ENCODE measurements around the gene CEP85.
A peak's percentile ranks its signal among the peaks of the same experiment; 100 is the strongest.

CEP85 gene

DNA sequence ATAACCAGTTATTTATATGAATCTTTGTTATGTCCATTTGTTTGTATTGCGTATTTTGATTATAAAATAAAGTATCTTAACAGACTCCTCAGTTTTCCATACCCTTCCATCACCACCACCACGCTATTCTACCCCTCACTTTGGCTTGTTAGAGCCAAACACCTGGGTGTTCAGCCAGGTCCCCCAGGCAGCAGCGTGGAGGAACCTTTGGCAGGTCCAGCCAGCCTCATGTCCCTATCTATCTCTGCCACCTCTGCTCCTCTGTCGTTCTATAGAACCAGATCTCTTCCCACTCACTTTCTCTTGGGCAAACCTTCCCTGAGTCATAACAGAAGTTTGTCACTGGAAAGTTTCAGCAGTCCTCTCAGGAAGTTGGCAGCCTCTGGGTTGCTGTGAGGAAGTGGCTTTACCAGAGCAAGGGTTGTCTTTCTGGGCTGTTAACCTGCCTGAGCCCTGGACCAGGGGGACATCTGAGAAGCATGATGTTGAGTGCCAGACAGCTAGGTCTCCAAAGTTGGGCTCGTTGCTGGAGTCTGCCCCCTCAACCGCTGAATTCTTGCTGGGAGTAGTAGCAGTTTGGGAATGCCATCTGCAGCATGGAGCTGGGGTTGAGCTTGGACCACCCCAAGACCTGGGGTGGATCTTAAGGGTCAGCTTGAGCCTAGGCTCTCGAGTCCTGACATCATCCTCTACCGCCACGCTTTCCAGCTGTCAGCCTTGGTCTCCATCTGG lies 44.9 kb downstream of the CEP85 start:
- no peak for DNase-seq

DNA sequence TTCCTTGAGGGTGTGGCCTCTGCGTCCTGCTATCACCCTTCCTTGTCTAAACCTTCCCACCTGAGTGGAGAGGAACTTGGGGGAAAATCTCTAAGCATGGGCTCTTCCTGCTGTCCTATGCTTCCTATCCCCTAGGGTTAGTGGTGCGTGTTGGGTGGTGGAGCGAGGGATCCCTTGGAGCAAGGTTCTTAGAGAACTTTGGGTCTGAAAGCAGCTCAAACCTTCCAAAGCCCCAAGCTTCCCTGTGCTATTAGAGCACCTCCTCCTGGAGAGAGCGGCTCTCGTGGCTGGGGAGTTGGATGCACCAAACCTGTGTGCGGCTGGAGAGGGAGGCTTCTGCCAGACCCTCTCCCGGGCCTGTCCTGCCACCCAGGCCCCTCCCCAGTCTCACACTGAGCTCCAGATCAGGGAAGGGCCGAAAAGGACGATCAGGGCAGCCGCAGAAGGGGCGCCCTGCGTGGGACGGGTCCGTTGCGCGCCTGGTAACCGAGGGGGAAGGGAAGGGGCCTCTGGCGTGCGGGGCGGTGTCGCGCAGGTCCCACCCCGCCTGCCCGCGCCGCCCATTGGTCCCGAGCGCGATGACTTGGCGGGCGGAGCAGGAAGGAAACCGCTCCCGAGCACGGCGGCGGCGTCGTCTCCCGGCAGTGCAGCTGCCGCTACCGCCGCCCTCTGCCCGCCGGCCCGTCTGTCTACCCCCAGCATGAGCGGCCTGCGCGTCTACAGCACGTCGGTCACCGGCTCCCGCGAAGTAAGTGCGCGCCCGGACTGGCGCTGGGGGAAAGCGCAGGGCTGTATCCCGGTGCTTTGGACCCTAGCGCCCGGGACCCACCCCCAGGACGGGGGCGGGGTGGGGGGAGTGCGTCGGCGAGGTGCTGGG lies 45.7 kb downstream of the CEP85 start, which contains the start of gene SH3BGRL3:
Gene SH3BGRL3, plus strand, starts transcription at position 631 of the 877 bp plus-strand sequence. Its CDS starts 70 bp downstream, at position 701.
- peak; percentile 83 for DNase-seq

DNA sequence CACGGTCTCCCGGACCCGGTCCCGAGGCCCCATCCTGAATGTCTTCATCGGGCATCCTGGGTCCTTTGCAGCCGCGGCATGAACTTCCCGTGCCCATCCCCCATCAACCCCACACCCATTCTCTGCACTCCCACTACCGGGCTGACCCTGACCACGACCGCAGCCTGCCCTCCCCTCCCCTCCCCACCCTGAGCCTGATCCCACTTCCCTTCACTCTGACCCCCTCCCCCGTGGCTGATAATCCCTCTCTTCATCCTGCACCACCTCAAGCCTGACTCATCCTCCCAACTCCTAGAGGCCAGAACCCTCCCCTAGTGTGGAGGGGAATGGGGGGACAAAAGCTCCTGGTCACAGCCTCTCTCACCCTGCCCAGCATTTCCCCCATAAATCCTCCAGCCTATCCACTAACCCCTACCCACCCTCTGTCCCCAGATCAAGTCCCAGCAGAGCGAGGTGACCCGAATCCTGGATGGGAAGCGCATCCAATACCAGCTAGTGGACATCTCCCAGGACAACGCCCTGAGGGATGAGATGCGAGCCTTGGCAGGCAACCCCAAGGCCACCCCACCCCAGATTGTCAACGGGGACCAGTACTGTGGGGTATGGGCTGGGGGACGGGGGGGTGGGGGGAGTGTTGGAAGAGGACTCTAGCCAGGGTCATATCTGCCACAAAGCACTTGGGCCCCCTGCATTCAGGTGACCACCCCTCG lies 46.5 kb downstream of the CEP85 start:
- no peak for DNase-seq

DNA sequence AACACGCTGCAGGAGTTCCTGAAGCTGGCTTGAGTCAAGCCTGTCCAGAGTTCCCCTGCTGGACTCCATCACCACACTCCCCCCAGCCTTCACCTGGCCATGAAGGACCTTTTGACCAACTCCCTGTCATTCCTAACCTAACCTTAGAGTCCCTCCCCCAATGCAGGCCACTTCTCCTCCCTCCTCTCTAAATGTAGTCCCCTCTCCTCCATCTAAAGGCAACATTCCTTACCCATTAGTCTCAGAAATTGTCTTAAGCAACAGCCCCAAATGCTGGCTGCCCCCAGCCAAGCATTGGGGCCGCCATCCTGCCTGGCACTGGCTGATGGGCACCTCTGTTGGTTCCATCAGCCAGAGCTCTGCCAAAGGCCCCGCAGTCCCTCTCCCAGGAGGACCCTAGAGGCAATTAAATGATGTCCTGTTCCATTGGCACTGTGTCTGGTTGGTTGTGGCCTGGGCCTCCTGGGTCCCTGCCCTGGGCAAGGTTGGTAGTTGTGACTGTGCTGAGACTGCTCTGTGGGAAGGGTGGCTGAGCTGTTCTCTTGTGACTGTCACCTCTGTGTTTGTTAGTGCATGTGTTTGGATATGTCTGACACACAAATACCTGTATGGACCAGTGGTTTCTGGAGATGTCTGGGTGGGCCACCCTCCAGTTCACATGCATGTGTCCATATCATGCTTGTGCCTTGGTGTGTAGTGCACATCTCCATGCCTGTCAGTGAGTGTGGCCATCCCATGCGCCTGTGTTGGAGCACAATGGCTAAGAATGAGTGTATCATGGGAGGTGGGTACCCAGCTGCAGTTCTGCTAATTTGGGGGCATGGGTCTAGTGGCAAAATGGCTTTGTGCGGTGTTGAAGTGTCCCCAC lies 47.3 kb downstream of the CEP85 start:
- DNase-seq: no peak

DNA sequence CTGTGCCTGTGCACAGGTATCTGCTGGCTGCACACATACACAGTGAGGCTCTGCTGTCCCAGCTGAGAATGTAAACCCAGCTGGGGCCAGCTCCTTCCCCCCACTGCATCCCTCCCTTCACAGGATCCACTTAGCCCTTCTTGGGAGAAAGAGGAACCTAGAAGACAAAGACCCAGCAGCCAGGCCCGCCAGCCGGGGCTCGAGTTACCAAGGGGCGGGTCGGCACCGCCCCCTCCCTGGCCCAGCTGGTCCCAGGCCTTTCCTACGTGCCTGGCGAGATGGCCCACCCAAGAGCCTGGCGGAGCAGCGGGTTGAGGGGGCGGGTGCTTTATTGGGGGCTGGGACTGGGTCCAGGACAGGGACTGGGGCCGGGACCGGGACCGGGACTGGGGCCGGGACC lies 48.0 kb downstream of the CEP85 start:
- no peak for DNase-seq

DNA sequence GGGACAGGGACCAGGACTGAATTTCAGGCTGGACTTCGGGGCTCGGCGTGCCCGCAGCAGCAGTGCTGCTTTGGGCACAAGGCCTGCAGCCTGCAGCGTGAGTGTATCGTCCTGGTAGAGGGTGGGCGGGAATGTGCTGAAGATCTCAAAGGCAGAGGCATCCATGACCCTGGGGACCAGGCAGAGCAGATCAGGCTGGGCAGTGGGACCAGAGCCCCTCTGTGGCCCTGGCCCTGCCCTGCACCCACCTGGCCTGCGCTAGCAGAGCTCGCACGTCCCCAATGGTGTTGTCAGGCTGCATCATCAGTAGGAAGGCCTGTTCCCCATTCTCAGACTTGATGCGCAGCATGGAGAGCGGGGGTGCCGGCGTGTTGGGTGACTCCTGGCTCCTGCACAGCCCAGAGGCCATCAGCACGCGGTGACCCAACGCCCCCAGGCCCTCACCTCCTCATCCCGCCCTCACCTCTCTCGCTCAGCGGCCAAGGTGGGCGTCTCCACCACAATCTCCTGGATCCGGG lies 48.5 kb downstream of the CEP85 start:
- DNase-seq: no peak

DNA sequence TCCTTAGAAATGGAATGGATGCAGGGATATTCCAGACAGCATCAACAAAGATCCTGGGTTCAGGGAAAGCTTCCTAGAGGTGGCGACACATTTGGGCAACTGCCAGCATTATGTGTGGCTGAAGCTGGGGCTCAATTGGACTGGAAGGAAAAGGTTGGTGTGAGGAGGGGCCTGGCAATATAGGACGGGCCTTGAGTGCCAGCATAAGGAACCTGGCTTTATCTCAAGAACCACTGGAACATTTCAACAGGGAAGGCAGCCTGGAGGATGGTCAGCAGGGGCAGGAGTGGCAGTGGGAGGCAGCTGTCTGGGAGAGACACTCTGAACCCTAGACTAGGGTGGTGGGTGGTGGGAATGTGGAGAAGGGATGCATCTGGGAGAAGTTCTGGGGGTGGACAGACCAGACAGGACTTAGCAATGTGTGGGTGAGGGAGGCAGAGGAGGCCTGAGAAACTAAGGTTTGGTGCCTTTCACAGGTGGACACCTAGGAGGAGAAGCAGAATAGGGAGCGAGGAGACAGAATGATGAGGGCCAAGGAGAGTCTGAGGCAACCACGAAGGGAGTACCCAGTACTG lies 49.4 kb downstream of the CEP85 start:
- DNase-seq: no peak

DNA sequence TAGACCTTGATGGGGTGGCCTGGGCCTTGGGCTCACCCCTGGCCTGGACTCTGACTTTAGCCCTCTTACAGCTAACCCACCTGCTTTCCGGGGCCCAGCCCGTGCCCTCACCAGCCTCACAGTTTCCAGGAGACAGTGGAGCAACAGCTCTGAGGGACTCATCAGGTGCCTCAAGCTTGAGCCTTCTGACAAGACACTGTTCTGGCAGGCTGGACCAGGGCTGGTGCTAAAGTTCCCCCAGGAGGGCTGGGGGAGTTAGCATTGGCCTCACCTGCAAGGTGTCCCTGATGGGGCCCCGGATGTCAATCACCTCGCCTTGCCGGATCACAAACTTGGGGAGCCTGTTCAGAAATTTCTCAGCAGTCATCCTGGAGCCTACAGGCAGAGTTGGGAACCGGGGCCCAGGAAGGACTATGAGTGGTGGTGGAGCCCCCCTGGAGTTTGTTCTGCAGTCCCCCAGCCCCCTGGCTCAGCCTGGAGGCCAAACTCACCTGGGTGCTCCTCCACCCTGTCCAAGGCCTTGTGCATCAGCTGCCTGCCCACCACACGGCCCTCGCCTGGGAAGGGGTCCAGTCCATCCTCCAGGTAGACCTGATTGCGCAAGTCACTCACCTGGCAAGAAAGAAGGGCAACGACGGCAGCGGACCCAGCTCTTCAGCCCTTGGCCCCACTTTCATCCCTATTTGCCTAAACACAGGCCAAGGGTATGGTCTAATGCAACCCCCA lies 50.0 kb downstream of the CEP85 start:
- no peak for DNase-seq

DNA sequence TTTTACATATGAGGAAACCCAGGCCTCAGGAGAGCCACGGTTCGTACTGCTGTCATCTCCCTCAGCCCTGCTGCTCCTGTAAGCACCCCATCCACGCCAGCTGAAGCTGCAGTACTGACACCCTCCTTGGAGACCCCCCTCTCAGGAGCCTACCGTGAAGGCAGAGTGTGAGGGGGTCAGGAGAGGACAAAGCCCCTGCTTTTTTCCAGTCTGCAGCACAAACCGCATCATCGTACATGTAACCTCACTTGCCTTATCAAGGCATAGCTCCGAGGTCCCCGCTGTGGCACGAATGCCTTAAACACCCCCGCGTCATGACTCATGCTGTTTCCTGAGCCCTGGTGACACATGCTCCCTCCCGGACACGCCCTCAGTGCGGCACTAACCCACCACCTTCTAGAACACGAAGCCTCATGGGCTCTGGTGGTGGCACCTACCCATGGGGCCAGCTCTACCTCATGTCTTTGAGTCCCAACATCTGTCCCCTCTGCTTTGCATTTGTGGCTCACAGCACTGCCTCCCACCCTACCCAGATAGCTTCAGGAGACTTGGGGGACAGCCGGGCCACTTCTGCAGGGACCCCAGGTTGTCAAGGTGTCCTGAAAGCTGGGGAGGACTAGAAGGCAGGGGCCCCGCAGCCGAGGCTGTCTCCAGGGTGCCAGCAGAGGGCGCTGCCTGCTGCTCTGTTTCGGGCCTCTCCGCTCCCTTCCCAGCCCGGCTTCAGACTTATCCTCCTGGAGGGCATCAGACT lies 50.8 kb downstream of the CEP85 start:
- no peak for DNase-seq

DNA sequence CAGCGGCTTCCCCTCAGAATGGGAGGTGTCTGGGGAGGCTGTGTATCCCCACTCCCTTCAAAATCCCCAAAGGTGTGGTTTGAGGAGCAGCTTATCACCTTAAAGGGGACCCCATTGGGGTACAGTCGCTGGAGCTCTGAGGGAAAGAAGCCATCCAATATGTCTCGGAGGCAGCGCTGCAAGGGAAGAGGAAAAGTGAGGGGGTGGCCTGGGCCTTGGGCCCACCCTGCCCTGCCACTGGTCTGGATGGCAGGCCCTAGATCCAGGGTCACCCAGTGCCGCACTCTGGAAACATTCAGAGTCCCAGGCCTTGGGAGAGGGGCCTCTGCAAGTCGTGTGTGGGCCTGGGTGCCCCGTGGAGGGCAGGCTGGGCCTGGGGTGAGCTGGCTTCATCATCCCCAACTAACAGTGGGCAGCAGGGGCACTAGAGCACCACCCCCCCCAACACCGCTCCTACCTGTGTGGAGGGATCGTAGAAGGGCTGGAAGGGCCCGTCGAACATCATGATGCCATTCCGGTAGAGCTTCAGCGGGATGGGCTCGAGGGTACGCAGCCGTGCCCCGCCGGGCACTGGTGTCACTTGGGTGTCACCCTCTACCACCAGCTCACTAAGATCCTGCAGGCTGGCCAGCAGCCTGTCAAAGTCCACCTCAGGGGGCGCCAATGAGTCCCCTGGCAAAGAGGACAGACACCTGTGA lies 51.5 kb downstream of the CEP85 start:
- no peak for DNase-seq

DNA sequence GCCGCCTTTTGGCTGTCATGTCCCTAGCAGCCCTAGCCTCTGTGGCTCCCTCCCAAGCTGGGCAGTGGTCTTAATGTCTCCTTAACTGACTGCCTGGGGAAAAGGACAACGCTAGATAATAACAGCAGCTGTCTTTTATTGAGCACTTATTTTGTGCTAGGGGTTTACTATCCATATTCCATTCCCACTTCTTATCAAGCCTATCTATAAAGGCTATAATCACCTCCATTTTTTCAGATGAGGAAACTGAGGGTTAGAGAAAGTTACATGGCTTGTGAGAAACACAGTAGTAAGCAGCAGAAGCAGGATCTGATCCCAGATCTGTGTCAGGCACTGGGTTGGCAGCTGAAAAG lies 52.0 kb downstream of the CEP85 start:
- DNase-seq: no peak

DNA sequence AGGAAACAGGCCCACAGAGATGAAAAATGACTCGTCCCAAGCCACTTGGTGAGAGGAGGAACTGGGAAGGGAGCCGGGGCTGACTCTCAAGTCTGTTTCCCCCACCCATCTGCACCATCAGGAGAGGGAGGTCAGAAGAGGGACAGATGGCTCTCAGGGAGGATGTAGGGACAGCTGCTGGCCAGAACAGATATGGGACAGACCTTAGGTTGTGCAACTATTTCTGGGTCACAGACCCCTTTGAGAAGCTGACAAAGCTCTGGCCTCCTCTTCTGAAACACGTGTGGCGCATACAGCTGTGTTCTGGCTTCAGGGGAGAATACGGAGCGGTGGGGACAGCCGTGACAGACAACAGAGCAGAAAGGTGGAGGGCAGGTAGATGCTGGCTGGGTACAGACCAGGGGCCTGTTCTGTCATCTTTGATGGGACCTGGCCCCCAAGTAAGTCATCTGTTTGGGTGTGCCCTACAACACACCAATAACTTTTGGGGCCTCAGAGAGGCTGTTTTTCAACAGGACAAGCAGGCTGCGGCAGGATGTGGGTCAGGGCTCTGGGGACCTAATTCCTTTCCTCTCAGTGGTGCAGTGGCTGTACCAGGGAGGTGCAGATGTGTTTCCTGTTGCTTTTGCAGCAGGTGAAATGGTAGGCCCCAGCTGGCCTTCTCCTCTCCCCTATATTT lies 53.2 kb downstream of the CEP85 start:
- DNase-seq: no peak

DNA sequence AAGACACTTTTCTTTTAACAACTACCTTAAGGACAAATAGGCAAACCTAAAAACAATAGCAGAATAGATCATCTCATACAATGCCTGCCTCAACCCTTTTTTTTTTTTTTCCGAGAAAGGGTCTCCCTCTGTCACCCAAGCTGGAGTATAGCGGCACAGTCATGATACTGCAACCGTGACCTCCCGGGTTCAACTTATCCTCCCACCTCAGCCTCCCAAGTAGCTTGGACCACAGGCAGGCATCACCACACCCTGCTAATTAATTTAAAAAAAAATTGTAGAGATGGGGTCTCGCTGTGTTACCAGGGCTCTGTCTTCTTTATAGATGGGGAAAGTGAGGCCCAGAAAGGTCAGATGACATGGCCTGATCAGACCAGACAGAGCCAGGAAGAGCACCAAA lies 53.8 kb downstream of the CEP85 start:
- DNase-seq: no peak

DNA sequence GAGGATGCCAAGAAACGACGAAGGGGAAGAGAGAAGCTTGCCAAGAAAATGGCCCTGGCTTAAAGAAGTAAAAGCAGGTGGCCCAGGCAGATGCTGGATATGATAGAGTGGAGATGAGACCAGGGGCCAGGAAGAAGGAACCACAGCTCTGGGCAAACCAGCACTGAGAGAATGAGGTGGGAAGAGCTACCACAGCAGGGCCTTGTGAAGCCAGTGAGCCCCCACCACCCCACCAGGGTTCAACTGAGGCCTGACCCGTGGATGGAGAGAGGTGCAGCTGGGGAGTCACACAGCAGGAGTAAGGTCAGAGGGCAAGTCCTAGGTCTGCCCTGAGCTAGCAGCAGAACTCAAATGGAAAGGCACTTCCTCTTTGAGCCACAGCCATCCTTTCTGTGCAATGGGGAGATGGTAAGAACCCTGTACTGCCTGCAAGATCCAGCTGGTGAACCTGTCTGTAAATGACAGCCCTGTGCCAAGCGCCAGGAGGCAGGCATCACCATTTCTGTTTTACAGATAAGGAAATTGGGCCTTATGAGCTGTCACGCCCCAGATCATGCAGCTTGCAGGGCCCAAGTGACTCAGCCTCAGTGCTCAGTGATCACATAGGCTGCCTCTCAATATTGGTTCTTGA lies 54.4 kb downstream of the CEP85 start:
- no peak for DNase-seq

DNA sequence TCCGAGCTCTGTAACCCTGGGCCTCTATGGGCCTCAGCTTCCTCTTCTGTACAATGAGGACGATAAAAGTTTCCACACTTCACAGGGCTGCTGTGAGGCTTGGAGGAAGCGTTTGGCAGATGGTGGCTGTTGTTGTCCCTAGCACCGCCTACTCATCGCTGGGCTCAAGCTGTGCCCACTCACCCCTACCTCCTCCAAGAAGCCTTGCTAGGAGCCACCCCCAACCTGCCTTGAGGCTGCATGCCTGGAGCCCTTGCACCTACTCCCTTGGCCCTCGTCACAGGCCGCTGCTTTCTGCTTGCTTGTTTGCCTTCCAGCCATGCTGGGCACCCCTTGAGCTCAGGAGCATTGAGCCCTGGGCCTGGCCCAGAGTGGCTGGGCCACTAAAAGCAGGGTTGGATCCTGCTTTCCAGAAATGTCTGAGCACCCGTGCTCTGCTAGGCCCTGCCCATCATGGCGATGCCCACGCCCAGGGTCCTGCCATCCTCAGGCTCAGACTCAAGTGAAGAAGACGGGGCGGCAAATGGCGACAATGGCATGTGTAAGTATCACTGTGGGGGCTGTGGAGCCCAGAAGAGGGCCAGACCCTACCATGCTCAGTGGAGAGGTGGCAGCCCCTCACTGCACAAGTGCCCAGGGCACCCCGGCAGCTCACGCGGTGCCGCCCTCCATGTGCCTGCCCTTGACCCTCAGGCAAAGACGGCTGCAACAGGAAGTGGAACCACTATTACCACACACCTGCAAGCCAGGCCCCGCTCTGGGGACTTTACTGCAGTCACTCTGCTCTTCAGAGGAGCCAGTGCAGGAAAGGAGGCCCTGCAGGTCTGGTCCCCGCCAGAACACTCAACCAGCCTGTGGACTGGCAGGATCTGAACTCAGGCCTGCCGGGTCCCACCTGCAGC lies 55.4 kb downstream of the CEP85 start:
- peak; percentile 65 for DNase-seq

DNA sequence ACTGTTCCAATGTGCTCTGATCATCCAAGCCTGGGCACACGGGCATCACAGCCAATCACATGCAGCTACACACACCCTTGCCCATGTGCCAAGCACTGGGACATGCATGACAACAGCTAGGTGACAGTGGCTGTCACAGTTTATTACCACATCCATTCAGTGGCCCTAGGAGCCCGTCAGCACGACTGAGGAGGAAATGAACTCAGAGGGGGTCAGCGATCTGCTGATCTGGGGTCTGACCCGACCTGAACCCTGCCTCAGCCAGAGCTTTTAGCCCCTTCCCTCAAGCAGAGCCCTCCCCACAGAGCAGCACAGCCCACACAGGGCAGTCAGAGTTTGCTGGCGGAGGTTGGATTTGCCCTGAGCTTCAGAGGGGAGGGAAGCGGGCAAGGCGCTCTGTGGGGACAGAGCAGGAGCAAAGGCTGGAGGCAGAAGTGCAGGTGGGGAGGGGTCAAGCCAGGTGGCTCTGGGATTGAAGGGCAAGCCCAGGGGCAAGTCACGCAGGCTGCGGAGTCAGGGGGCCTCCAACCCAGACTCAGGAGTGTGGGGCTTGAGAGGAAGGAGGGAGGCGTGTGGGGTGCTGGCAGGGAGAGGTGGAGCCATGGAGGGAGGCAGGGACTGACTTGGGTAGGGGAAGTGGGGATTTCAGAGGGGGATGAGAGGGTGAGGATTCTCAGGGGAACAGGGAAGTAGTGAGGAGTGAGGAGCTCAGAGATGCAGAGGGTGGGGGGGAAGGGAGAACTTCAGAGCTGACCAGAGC lies 56.3 kb downstream of the CEP85 start:
- no peak for DNase-seq

DNA sequence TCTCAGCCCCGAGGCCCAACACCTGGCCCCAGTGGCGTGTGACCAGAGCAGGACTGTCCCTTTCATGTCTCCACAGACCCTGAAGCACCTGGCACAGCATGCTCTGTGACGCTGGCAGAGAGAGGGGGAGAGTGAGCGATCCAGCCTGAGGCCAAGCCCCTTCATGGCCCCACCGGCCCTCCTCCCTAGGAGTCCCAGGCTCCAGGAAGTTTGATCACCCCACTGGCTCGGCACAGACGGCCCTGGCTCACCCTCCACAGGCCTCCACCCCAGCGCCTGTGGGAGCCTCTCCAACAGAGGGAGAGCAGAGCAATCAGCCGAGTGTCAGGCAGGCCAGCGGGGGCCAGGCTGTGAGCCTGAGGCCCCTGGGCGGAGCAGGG lies 56.9 kb downstream of the CEP85 start:
- peak; percentile 28 for DNase-seq
